Hematopoietic multipotent progenitor cell treated with erythropoietin and hydrocortisone succinate and interleukin-3 and kit ligand, for 17 days (in vitro differentiated cells): ENCODE measurements around the gene SUCLG2.

Experiments used
- DNase-seq: peaks from one replicate; pipeline ENCODE4 v3.0.0-alpha.2; 2015; ENCODE audit warnings: low spot score

Gene SUCLG2

GRCh38 chr3:67458408-67458807 is 196.0 kb downstream of the SUCLG2 start:
- no peak for DNase-seq

DNA sequence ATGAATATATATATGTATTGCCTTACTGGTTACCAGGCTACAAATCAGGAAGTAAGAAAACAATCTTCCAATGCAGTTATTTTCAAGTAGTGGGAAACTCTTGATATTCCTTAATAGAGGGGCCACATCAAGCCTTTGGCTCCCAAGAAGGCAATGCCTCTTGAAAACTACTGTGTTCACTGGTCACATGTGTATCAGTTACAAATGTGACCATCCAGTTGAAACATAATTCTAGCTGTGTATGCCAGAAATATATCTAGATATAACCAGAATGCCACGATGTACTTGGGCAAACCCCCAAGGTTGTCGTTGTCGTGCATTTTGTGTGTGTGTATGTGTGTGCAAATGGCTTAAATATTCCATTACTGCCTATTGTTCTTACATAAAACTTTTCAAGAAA is 200.8 kb downstream of the SUCLG2 start:
- no peak for DNase-seq

DNA sequence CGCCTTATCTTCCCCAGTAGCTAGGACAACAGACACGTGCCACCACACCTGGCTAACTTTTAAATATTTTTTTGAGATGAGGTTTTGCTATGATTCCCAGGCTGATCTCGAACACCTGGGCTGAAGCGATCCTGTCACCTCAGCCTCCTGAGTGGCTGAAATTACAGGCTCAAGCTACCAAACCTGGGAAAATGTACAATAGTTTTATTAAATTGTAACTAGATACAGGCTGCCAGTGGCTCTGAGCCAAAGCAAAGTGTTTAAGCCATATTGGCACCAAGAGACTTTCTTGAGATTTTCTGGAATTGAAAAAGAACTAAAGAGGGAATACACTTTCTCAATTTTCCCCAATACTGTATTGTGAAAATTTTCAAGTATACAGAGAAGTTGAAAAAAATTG is 204.3 kb downstream of the SUCLG2 start:
- DNase-seq, result no peak

GRCh38 chr3:67447393-67447792 is 207.0 kb downstream of the SUCLG2 start:
- DNase-seq, result no peak

GRCh38 chr3:67437789-67438188 is 216.6 kb downstream of the SUCLG2 start:
- no peak for DNase-seq

GRCh38 chr3:67437090-67437489 is 217.3 kb downstream of the SUCLG2 start:
- no peak for DNase-seq

GRCh38 chr3:67433109-67433508 is 221.3 kb downstream of the SUCLG2 start:
- DNase-seq, result no peak

- no peak for DNase-seq
Measured at GRCh38 chr3:67431887-67432286, 222.5 kb downstream of the SUCLG2 start.

- DNase-seq, result no peak
Measured at GRCh38 chr3:67423722-67424121, 230.7 kb downstream of the SUCLG2 start.

- no peak for DNase-seq
Measured at GRCh38 chr3:67421912-67422311, 232.5 kb downstream of the SUCLG2 start.

DNA sequence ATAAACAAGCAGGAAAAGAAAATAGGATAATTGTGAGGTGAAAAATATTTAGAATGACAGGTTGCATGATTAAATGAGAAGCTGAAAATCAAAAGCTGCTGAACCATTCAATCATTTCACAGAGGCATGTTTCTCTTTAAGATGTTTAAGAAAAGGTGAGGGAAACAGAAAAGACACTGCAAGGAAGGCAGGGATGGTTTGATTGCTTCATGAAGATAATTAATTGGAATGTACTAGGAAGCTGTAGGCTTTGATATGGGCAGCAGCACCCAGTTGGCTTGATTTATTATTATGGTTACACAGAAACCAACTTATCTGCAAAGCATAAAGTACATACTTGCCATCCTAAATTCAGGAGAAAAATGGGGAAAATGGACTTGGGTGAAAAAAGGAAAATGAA is 234.6 kb downstream of the SUCLG2 start:
- DNase-seq, result no peak

- DNase-seq, result no peak
Measured at GRCh38 chr3:67419218-67419529, 235.2 kb downstream of the SUCLG2 start.

- no peak for DNase-seq
Measured at GRCh38 chr3:67418426-67419217, 235.8 kb downstream of the SUCLG2 start.

DNA sequence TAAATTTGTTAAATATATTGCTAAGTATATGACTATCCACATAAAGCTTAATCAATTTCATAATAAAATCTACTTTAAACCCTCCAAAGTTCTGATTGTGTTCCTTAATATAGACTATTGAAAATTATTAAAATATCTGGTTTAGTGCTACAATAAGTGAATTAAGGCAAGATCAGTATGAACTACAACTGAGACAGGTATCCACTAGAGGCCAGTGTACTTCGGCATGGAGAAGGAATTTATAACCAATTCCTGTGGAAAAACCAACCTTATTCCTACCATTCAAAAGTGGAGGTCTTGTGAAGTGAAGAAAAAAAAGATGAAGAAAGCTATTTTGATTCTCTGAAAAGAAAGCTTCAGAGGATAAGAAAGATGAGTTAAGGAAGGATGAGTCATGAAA is 237.7 kb downstream of the SUCLG2 start:
- no peak for DNase-seq

DNA sequence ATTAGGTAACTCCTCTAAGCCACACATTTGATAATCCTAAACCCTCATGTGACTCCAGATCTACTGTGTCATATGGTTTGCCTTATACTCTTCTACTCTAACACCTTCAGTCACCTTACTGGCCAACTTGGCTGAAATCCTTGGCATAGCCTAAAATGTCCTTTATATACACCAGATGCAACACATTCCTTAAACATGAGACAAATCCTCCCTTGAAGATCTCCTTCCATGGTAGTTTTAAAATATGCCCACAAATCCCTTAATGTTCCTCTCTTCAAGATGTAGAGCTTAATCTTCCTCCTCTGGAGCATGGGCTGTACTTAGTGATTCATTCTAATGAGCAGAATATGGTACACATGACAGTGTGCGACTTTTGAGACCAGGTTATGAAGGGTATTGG is 238.9 kb downstream of the SUCLG2 start:
- DNase-seq, result no peak

DNA sequence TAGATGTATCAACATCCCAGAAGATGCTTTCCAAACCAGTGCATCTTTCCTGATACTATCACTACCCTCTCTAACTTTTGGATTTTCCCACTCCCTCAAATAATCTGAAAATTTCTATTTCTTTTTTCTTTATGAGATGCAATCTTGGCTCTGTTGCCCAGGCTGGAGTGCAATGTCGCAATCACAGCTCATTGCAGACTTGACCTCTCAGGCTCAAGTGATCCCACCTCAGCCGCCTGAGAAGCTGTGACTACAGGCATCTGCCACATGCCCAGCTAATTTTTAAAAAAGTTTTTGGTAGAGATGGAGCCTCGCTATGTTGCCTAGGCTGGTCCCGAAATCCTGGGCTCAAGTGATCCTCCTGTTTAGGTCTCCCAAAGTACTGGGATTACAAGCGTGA is 239.7 kb downstream of the SUCLG2 start:
- no peak for DNase-seq

DNA sequence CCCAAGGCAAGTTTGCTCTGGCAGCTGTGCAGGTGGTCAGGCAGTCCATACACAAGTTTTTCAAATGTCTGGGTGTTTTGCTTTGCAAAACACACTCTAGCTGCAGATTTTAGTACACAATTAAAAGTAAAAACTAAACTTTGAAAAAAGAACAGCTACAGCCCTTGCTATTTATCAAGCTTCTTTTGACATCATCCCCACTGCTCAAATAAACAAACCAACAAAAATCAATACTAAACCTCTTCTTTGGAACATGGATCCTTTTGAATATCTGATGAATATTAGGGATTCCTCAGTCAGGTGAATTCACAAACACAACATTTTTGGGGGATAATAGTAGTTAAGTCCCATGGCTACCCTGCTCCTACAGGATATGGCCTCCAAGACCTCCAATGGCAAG is 249.2 kb downstream of the SUCLG2 start:
- no peak for DNase-seq

DNA sequence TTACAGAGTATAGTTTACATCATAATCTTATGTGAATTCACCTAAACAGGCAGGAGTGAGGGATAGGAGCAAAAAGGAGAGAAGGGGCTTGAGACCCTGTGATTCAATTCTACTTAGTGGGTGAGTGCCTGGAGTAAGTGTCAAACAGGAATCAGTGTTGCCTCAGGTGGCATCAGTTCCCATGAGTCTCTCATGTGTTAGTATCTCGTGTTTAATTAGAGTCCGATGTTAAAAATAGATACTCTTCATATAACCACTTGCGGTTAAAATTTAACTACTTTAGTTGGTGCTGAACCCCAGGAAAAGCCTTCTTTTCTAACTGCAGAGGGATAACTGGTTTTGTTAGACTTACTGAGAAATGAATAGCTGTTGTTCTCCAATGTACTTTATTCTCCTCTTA is 251.5 kb downstream of the SUCLG2 start:
- no peak for DNase-seq

DNA sequence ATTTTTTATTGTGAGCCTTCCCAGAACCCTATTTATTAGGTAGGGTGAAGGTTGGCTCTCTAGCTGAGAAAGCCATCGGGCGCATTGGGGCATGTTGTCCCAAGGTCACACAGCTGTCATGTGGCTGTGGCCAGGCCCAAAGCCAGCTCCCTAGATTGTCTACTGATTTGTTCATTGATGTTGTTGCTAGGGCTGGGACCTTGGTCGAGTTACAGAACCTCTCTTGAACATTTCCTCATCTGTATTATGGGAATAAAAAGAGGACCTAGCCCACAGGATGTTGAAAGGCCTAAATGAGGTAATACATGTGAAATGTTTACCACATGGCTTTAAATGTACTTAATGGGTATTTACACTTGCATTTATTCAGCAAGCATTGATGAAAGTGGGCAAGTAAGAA is 252.5 kb downstream of the SUCLG2 start:
- DNase-seq, result no peak

DNA sequence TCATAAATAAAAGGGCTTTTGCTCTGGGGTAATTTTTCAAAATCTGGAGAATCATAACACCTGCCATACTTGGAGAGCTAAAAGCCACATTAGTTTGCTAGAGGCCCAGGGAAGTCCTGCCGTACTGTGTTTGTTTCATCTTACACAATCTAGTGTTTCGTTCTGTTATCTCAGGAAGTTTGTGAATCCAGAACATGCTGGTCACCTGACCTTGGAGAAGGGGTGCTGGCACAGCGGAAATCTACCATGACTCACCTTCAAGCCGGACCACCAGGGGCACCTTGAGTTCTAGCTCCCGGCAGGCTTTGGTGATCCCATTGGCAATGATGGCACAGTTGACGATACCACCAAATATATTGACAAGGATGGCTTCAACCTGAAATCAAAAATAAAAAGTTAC is 253.9 kb downstream of the SUCLG2 start:
- DNase-seq, result no peak

- DNase-seq, result no peak
Measured at GRCh38 chr3:67389176-67389575, 265.2 kb downstream of the SUCLG2 start.

GRCh38 chr3:67388738-67389137 is 265.7 kb downstream of the SUCLG2 start:
- no peak for DNase-seq

DNA sequence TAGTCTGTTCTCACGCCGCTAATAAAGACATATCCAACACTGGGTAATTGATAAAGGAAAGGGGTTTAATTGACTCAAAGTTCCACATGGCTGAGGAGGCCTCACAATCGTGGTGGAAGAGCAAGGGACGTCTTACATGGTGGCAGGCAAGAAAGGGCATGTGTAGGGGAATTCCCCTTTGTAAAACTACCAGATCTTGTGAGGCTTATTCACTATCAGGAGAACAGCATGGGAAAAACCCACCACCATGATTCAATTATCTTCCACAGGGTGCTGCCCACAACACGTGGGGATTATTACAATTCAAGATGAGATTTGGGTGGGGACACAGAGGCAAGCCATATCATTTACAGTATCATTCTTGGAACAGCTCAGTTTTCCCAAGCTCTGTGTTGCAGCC is 268.0 kb downstream of the SUCLG2 start:
- DNase-seq, result no peak

- peak; percentile 18 for DNase-seq
Measured at GRCh38 chr3:67384760-67385397, 269.5 kb downstream of the SUCLG2 start.
